ENCODE results near the gene LHX8.

- TF ChIP-seq CTCF (IDR thresholded peaks at IDR 0.05) = no peak
- no peak for TF ChIP-seq POLR2A (IDR thresholded peaks at IDR 0.05)
Measured at GRCh38 chr1:75202751-75203150, 68.6 kb downstream of the LHX8 start.

Data from lower leg skin (tissue), 3 donors.